GM19240 (cell line): ENCODE results near the gene RCL1.
"Not testable (repeated sequence)": the region's sequence is repeated elsewhere in the genome, so short reads cannot be mapped to it uniquely, and the experiment has no call there.

ENCODE experiments used
- DNase-seq: peaks from one replicate; pipeline ENCODE4 v3.0.0; 2011; ENCODE audit warnings: low spot score; ENCODE audit not compliant: insufficient read length

RCL1 gene

DNA sequence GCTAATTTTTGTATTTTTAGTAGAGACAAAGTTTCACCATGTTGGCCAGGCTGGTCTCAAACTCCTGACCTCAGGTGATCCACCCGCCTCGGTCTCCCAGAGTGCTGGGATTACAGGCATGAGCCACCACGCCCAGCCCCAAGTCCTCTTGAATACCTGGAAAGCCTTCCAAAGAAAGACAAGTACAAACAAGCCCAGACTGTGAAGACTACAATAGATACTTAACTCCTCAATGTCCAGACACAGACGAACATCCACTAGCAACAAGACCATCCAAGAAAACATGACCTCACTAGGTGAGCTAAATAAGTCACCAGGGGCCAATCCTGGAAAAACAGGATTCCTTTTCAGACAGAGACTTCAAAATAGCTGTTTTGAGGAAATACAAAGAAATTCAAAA is 9.6 kb upstream of the RCL1 start:
- DNase-seq = not testable (repeated sequence)

DNA sequence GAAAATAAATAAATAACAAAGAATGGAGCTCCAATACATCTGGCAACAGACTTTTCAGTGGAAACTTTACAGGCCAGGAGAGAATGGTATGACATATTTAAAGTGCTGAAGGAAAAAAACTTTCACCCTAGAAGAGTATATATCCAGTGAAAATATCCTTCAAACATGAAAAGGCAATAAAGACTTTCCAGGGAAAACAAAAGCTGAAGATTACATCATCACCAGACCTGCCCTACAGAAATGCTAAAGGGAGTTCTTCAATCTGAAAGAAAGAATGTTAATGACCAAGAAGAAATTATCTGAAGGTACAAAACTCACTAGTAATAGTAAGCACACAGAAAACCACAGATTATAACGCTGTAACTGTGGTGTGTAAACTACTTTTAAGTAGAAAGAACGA is 8.3 kb upstream of the RCL1 start:
- no peak for DNase-seq

DNA sequence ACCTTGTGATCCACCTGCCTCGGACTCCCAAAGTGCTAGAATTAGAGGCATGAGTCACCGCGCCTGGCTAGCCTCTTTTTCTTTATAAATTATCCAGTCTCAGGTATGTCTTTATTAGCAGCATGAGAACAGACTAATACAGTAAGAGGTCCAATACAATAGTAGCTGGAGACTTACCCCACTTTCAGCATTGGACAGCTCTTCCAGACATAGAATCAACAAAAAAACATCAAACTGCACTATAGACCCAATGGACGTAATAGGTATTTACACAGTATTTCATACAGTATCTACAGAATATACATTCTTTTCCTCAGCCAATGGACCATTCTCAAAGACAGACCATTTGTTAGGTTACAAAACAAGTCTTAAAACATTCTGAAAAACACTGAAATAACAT is 6.1 kb upstream of the RCL1 start:
- DNase-seq = no peak

GRCh38 chr9:4787876-4788275 is 4.9 kb upstream of the RCL1 start:
- no peak for DNase-seq

- DNase-seq = no peak
Observed at GRCh38 chr9:4788703-4789102, 4.0 kb upstream of the RCL1 start.

GRCh38 chr9:4792054-4792571 is 631 bp upstream of the RCL1 start:
- DNase-seq = no peak

DNA sequence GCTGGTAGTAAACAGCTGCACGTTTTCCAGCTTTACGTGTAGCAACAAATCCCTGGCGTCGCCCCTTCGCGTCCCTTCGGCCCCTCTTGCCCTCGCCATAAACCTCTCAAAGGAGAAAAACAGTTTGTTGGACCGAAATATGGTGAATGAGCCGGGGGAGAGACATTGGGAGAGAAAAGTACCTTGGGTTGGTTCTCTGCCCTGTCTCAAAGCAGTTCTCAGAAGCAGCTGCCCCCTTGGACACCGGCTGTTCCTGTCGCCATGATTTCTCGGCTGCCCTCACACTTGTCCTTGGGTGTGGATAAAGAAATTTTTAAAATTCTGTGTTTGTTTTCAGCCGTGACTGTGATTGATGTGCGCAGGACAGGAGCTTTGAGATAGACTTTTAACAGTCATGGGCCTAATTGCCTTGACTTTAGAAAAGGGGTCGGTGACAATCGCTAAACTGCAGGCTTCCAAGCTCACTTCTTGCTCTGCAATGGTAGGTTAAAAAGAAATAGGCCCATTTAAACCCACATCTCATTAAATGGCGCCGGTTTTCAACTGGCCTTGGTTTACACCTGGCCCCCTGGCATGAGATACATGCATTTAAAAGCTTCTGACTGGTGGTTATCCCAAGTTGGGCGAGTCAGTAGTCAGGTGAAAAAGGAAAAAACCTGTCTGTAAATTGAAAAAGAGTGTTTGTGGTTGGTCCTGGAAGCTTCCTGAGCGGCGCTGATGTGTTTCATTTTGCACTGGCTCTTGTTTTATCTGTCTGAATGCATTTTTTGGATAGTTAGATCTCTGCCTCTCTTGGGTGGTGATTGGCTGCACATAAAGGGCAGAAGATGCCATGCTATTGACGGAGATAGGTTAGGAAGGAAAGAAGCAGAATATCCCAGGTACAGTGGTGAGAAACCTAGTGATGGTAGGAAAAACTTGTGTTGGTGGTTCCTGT is 983 bp downstream of the RCL1 start:
- DNase-seq = no peak

GRCh38 chr9:4794691-4795090 is 1.9 kb downstream of the RCL1 start:
- DNase-seq = no peak

DNA sequence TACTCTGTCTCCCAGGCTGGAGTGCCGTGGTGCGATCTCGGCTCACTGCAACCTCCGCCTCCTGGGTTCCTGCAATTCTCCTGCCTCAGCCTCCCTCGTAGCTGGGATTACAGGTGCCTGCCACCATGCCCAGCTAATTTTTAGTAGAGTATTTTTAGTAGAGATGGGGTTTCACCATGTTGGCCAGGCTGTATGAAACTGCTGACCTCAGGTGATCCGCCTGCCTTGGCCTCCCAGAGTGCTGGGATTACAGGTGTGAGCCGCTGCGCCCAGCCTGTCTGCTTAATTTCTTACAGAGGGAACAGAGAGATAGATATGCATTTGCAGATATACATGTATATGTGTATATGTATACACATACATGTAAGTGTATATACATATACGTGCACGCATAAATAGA is 2.4 kb downstream of the RCL1 start:
- not testable (repeated sequence) for DNase-seq

GRCh38 chr9:4796530-4796929 is 3.8 kb downstream of the RCL1 start:
- no peak for DNase-seq

DNA sequence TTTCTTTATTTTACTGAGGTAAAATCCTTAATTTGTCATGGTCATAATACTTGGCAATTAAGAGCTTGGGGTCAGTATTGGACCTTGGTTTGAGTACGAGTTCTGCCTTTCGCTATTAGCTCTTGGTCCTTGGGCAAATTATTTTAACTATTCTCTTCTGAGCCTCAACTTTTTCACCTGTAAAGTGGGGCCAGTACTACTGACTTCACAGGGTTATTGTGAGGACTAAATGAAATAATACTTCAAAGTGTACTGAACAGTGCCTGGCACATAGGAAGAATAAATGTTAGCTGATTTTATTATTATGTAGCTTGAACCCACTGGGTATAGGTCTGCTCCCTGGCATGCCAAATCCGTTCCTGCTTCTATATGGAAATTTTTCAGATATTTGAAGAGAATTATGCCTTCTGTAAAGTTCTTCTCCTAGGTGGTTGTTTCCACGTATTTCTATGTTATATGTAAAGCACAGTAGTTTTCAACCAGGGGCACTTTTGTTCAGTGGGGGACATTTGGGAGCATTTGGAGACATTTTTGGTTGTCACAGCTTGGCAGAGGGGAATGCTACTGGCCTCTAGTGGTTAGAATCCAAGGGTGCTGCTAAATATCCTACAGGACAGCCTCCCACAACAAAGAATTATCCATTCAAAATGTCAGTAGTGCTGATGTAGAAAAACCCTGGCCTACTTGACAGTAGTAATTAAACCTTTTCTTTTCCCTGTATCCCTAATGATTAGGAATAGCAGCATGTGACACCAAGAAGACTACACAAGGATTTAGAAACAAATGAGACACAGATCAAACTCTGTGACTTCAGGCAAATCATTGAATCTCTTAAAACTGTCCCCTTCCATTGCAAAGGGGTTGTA is 4.5 kb downstream of the RCL1 start:
- no peak for DNase-seq

GRCh38 chr9:4797854-4798150 is 5.1 kb downstream of the RCL1 start:
- DNase-seq = no peak

DNA sequence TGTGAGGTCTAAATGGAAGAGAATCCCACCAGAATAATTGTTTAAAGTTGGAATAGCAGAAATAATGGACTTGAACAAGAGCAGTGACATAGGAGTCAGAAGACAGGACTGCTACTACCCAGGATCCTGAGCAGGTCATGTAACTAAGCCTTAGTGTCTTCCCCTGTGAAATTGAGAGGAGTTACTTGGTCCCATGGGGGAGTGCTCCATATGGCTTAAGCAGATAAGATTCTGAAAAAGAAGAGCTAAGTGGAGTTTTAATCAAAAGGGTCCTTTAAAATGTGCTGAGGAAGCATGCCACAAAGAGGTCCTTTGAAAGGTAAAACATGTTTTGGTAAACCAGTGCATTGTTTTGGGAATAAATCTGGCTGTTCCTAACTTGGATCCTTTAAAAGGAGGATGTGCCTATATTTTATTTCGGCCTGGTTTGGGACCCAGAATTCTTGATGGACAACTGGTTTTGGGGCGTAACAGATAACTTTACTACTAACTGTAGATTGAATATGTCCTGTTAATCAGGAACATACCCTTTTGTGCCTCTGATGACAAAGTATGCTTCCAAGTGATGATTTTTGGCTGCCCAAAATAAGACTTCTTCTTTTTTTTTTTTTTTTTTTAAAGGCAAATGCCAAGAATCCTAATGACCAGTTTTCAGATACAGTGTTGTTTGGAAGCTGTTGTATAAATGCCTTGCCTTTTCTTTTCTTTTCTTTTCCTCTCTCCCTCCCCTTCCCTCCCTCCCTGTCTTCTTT is 5.7 kb downstream of the RCL1 start:
- DNase-seq = no peak

- no peak for DNase-seq
Observed at GRCh38 chr9:4799033-4799430, 6.3 kb downstream of the RCL1 start.

GRCh38 chr9:4799775-4800174 is 7.0 kb downstream of the RCL1 start:
- no peak for DNase-seq

DNA sequence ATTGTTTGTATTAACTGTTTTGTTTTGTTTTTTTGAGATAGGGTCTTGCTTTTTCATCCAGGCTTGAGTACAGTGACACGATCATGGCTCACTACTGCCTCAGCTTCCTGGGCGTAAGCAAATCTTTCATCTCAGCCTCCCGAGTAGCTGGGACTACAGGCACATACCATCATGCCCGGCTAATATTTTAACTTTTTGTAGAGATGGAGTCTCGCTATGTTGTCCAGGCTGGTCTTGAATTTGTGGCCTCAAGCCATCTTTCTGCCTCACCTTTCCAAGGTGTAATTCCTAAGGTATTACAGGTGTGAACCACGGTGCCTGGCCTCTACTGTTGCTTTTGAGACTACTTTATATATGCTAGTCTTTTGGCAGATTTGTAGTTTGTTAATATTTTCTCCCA is 8.4 kb downstream of the RCL1 start:
- DNase-seq = no peak

- DNase-seq = no peak
Observed at GRCh38 chr9:4803670-4804530, 11.2 kb downstream of the RCL1 start.

DNA sequence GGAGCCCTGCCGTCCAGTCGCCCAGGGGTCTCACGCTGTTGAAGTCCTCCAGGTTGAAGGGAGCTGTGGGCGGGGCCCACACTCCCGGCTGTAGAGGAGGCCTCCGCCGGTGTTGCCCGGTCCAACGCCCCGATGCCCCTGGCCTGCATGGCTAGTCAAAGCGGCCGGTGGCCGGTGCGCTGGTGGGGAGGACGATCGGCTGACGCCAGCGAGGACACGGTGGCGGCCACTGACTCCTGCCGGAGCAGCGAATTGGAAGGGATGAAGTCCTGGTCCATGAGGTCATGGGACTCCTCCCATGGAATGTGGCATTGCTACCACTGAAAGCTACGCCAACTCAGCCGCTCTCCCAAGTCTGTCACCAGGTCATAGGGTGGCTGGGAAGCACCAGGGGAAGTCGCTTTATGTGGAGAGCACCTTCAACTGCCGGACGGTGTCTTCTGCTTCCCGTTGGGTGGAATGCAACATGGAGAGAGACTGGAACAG is 11.8 kb downstream of the RCL1 start:
- no peak for DNase-seq

DNA sequence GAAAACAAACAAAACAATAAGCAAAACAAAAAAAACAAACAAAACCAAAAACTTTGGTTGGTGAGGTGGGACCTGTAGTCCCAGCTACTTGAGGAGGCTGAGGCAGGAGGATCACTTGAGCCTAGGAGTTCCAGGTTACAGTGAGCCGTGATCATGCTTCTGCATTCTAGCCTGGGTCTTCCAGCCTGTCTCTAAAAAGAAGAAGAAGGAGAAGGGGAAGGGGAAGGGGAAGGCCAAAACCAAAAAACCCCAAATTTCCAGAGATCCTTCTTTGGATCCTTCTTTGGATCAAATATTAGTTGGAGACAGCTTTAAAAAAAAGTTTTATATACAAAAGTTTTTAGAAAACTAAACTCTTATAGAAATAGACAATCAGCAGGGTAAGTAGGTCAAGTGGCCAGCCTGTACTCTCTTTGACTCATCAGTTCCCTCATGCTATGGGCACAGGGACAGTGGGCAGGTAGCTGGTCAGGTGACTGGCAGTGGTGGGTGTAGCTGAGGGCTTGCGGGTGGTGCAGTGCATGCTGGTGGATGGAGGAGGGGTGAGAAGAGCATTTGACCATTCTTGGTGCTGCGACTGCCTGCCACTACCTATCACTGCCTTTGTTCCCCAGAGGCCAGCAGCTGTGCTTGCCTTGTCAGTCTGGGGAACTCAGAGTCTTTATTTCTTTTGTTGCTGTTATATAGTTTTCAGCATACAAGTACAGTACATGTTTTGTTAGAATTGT is 12.6 kb downstream of the RCL1 start:
- no peak for DNase-seq

GRCh38 chr9:4810565-4810964 is 17.8 kb downstream of the RCL1 start:
- DNase-seq = no peak
